ENCODE measurements around the gene IL34.

- no peak for TF ChIP-seq CTCF (conservative IDR thresholded peaks at IDR 0.05; ENCODE audit: low read depth in 2 of 2)
- TF ChIP-seq POLR2AphosphoS5 (IDR thresholded peaks at IDR 0.05; ENCODE audit: low read depth) = no peak
- TF ChIP-seq STAT1 (IDR thresholded peaks at IDR 0.05; ENCODE audit: unreplicated experiment) = no peak
- TF ChIP-seq EZH2 (IDR thresholded peaks at IDR 0.05; ENCODE audit: low read depth, unreplicated experiment) = no peak
- no peak for TF ChIP-seq ETS1 (IDR thresholded peaks at IDR 0.05)
- no peak for TF ChIP-seq EZH2phosphoT487 (IDR thresholded peaks at IDR 0.05; ENCODE audit: unreplicated experiment)
- TF ChIP-seq JUNB (IDR thresholded peaks at IDR 0.05; ENCODE audit: unreplicated experiment) = no peak
- no peak for TF ChIP-seq ZNF331 (CRISPR knock-in tag; IDR thresholded peaks at IDR 0.05; ENCODE audit: low read depth)
- TF ChIP-seq ZNF114 (CRISPR knock-in tag; IDR thresholded peaks at IDR 0.05) = no peak
- TF ChIP-seq NANOG (IDR thresholded peaks at IDR 0.05; ENCODE audit: borderline replicate concordance) = no peak
- TF ChIP-seq REST (IDR thresholded peaks at IDR 0.05; ENCODE audit: unreplicated experiment) = no peak
- TF ChIP-seq CREB1 (CRISPR knock-in tag; IDR thresholded peaks at IDR 0.05; ENCODE audit: low read depth) = no peak
These were observed 13.8 kb downstream of the IL34 start for GRCh38 chr16:70659953-70660671.

All from GM23338 (cell line).